ENCODE data around the gene POLR2B. TPM values are rescaled to one million over a fixed set of nuclear protein-coding genes. Genes with fewer than 3 reads are reported as not detected.

The POLR2B gene
- total and polyA plus RNA-seq, 2 of the 4 experiments (the other 2 are of a cell fraction) = 74.0 to 106 TPM

DNA sequence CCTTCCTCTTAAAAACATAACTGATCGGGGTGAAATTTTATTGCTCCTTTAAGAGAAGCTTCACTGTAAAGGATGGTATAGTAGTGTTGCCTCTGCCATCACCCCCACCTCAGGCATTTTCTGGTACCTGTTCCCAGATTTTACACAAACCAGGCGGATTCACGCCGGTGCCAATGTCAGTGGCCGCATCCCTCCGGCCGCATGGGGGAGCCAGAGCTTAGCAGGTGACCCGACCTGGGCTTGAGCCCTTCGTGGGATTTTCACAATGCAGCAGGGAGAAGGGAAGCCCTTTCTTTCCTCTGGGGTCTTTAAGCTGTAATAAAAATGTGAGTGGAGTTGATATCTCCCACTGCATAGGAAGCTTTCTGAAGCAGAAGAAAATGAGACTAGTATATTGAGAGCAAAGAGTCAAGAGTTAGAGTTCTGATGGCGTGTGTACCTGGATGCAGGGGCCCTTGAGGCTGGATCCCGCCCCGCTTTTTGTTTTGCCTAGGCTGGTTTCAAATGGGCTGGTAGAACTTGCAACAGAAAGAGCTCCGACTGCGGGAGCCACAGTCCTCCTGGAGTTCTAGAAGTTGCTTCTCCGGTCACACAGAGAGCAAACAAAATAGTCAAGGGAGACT, 59.4 kb downstream of the POLR2B start (continued):
- no peak for TF ChIP-seq CHD1 (IDR thresholded peaks at IDR 0.05; ENCODE audit: low read depth, low read length)

GRCh38 chr4:57039345-57039744, 60.6 kb downstream of the POLR2B start:
- no peak for DNase-seq
- no peaks in the 10 kb centered on the region for H3K9me3 ChIP-seq (ENCODE audit: control insufficient read depth, insufficient read depth, low read length)
- peak overlapping the region; percentile 66; the same call in 1 of the 2 replicates for H2BK120ac ChIP-seq (ENCODE audit: low read depth, low read length)
- peak overlapping the region; percentile 31; the same call in 1 of the 2 replicates for H2AK5ac ChIP-seq (ENCODE audit: low read depth, low read length)
- H3K56ac ChIP-seq (ENCODE audit: extremely low read depth, insufficient read depth, low read length) = peak overlapping the region; percentile 28; the same call in 1 of the 2 replicates
- ChIA-PET POLR2A (ENCODE audit: unreplicated experiment) (interaction anchor here (0.6 kb wide), 2 partner anchors 34 to 45 kb away, joined by 3 read pairs; no protein-coding TSS in a partner anchor), CTCF (interaction anchor here (1.5 kb wide), 1 partner anchor 26 kb away, joined by 4 read pairs; no protein-coding TSS in a partner anchor)
- no peaks in the 10 kb centered on the region for H3K27me3 ChIP-seq (ENCODE audit: control insufficient read depth, insufficient read depth, low read length)
- H3K4ac ChIP-seq (ENCODE audit: low read depth, low read length) = peak overlapping the region; percentile 54
- no peak overlapping the region for H3K23ac ChIP-seq (ENCODE audit: low read depth, low read length)
- intact Hi-C loops (cut with micrococcal nuclease) (loop anchor here (5.0 kb wide), 1 partner anchor 63 kb away; no protein-coding TSS in a partner anchor), dilution Hi-C loops (cut with HindIII; ENCODE audit: low sequenced_read_pairs, unreplicated experiment) (no loop called here), in situ Hi-C loops (cut with MboI; ENCODE audit: low sequenced_read_pairs) (loop anchor here (25.0 kb wide), 1 partner anchor 398 kb away; no protein-coding TSS in a partner anchor)
- peaks cover 19 to 59% of the 10 kb centered on the region in 2 experiments for H3K79me1 ChIP-seq (ENCODE audit: low read depth in 1 of 2, low read length in 2 of 2)
- no peak overlapping the region for H4K5ac ChIP-seq (ENCODE audit: low read depth, low read length)
- peak overlapping the region; percentile 33 for H2AK9ac ChIP-seq (replicated peaks; ENCODE audit: low read depth, low read length, poor library complexity)
- no peak overlapping the region for H3K4me2 ChIP-seq (ENCODE audit: low read depth, low read length)
- H3K9ac ChIP-seq (ENCODE audit: low read depth, low read length) = no peak overlapping the region
- peak overlapping the region; percentile 31 for H2BK5ac ChIP-seq (ENCODE audit: low read depth, low read length, poor library complexity, severe bottlenecking)
- no peak overlapping the region for H3K14ac ChIP-seq (replicated peaks; ENCODE audit: low read depth, low read length)
- 0 out of 2 replicates have a peak overlapping the region, but pooled peaks have one; percentile 14 for H3K18ac ChIP-seq (ENCODE audit: low read depth, low read length)
- H2BK15ac ChIP-seq (ENCODE audit: low read depth, low read length) = no peak overlapping the region
- H3K36me3 ChIP-seq (ENCODE audit: control insufficient read depth, insufficient read depth, low read length) = peaks cover 7% of the 10 kb centered on the region
- H3K4me1 ChIP-seq (ENCODE audit: control insufficient read depth, insufficient read depth, low read length) = peaks cover 17% of the 10 kb centered on the region
- no peak for TF ChIP-seq USF2 (IDR thresholded peaks at IDR 0.05; ENCODE audit: low read depth, low read length)
- no peak overlapping the region for H3K27ac ChIP-seq (ENCODE audit: insufficient read depth, low read length)
- peaks cover 20% of the 10 kb centered on the region; the same call in 1 of the 2 replicates for H3K9me1 ChIP-seq (ENCODE audit: insufficient read depth, low read length)
- H4K20me1 ChIP-seq (ENCODE audit: insufficient read depth, low read length) = no peaks in the 10 kb centered on the region
- H4K91ac ChIP-seq (ENCODE audit: insufficient read depth, low read depth, low read length) = peak overlapping the region; percentile 69; the same call in 1 of the 2 replicates
- H2AFZ ChIP-seq (replicated peaks; ENCODE audit: low read length, poor library complexity) = no peak overlapping the region
- ATAC-seq (ENCODE audit: low read depth) = no peak
- no TSS peak for BruUV-seq (replicated peaks)
- H3K4me3 ChIP-seq (ENCODE audit: insufficient read depth, low read depth, low read length) = no peak overlapping the region
- H4K8ac ChIP-seq (ENCODE audit: low read depth in 2 of 2, low read length in 2 of 2) = peak overlapping the region; percentile 47 to 54; a peak in 2 of 4 replicates
- WGBS, 2 experiments (ENCODE audit: extremely low coverage in 2 of 2, insufficient read length in 1 of 2) = no CpG with 5 or more reads among the region's 2 CpGs
- 0 out of 2 replicates have a peak overlapping the region, but pooled peaks have one; percentile 30 for H2BK20ac ChIP-seq (ENCODE audit: low read depth, low read length)

Measured in IMR-90 (cell line).